Ovary (tissue), 9 donors: ENCODE data around the gene ABHD17B. TPM values are rescaled to one million over a fixed set of nuclear protein-coding genes. Genes with fewer than 3 reads are reported as not detected.

Source experiments
- DNase-seq, 5 donors: peaks; one replicate each; pipeline ENCODE4 v3.0.0-alpha.2; 2019 to 2020
- H3K27ac ChIP-seq, 2 donors: fragments of 200-600 bp; one replicate each; pipeline versions ENCODE4 v1.5.1 to v1.8.0; 2019 to 2022
- H3K27me3 ChIP-seq: fragments of 200-600 bp; one replicate; pipeline ENCODE4 v1.8.0; 2022
- H3K36me3 ChIP-seq: fragments of 200-600 bp; sonication (generic); one replicate; pipeline ENCODE4 v1.5.1; 2019
- H3K4me1 ChIP-seq: one replicate; pipeline ENCODE4 v1.8.1; 2013; ENCODE audit warnings: mild to moderate bottlenecking, moderate library complexity; ENCODE audit not compliant: insufficient read depth
- H3K4me3 ChIP-seq: fragments of 200-600 bp; sonication (generic); one replicate; pipeline ENCODE4 v1.5.1; 2017
- H3K9me3 ChIP-seq, 2 donors: fragments of 200-600 bp in 1 of 2; sonication (generic) in 1 of 2; one replicate each; pipeline versions ENCODE4 v1.5.1 to v1.8.1; 2013 to 2019; ENCODE audit warnings: mild to moderate bottlenecking in 1 of 2, moderate library complexity in 1 of 2
- EP300 ChIP-seq: sonication (generic); formaldehyde crosslinking; IDR thresholded peaks from one replicate; pipeline ENCODE4 v1.6.1; 2017; ENCODE audit warnings: antibody characterized with exemption
- POLR2A ChIP-seq: fragments of 450-650 bp; IDR thresholded peaks from one replicate; pipeline ENCODE4 v1.6.1; 2017; ENCODE audit warnings: antibody characterized with exemption, mild to moderate bottlenecking, moderate library complexity
- WGBS, 3 donors: extraction: QIAGEN DNeasy Blood & Tissue Kit in 1 of 3; methylation state at CpG; one replicate each; pipeline versions ENCODE4 v1.1.5 to v1.1.7; 2013 to 2017; 5-methylcytosine and 5-hydroxymethylcytosine counted together
- intact Hi-C, 4 donors: fragments of 100-400 bp; cut with DNase I; formaldehyde crosslinking; loops; one replicate each; pipeline versions ENCODE4 v1.11.0 to v1.15.1; 2022 to 2023
- polyA plus RNA-seq, 2 donors: library from polyadenylated mRNA; stranded (reverse); fragments of 200-250 nt in 1 of 2; fragments of 350-450 nt in 1 of 2; fragmentation: Illumina TruSeq in 1 of 2; extraction: RNeasy Lipid Tissue Mini Kit (QIAGEN cat#74804) in 1 of 2; gene quantifications; one replicate each; pipeline ENCODE4 v1.2.3, GENCODE V29; 2013 to 2014
- total RNA-seq, 7 donors: library from RNA; depleted of rRNA in 2 of 7; stranded (reverse); fragments of >200 nt in 2 of 7; fragmentation: NEBNext Ultra II Directional in 3 of 7; extraction: Animal tissue kit (Norgen Biotek cat#: 25700) in 3 of 7; gene quantifications; one replicate each; pipeline versions ENCODE4 v1.1.0 to v1.2.4, GENCODE V29; 2016 to 2023
- TF ChIP-seq, protein P1 (sequence below), 3 donors: fragments of 450-650 bp in 2 of 3; fragments of 200-600 bp in 1 of 3; IDR thresholded peaks; one replicate each; pipeline versions ENCODE4 v1.5.1 to v1.8.0; 2016 to 2022; ENCODE audit warnings: antibody characterized with exemption in 3 of 3, mild to moderate bottlenecking in 1 of 3
- donor health status: DM: no; HTN: no; CAD: no; lungs with moderate emphysema.
- donor health status: DM: no; HTN: no; CAD: no.
- donor health status: Bipolar disorder and iron deficiency.
- donor health status: DM: yes; HTN: yes; CAD: no.
- donor health status: DM: no; HTN: no; CAD: no.
- donor health status: DM: yes; HTN: yes; CAD: no.

Gene ABHD17B
- total and polyA plus RNA-seq, 9 donors = 9.8 to 17.8 (median 14.8) TPM

DNA sequence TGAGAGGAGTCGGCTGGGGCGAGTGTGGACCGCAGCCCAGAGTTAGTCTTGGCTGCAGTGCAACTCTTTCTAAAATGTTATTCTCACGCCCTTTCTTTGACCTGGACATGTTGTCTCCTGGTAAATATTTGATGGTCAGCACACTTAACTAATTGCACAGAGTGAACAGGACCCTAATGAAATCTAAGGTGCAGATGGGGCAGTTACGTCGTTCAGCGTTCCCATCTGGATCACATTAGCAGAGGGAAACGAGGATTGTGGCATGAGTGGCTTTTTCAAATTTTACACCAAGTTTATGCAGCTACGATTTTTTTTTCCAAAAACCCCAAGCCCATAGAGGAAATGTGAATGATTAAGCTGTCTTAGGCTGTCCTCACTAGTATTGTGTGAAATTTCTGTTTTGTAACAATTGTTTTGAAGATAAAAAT is 929 bp upstream of the ABHD17B start:
- peak overlapping the region in 1 of 2 donors; percentile 74 for H3K27ac ChIP-seq
- H3K4me3 ChIP-seq = peak overlapping the region; percentile 68
- no peaks in the 10 kb centered on the region for H3K36me3 ChIP-seq
- intact Hi-C loops = no loop called here
- H3K4me1 ChIP-seq = peaks cover 3% of the 10 kb centered on the region
- peak in 1 of 5 donors; percentile 57 for DNase-seq
- H3K27me3 ChIP-seq = no peaks in the 10 kb centered on the region
- WGBS, 3 donors = 0 to 1% (median 0%) methylated on average over 9 of the region's 9 CpGs
- H3K9me3 ChIP-seq = no peaks in the 10 kb centered on the region
- no peak for TF ChIP-seq EP300
- TF ChIP-seq, protein P1, sequence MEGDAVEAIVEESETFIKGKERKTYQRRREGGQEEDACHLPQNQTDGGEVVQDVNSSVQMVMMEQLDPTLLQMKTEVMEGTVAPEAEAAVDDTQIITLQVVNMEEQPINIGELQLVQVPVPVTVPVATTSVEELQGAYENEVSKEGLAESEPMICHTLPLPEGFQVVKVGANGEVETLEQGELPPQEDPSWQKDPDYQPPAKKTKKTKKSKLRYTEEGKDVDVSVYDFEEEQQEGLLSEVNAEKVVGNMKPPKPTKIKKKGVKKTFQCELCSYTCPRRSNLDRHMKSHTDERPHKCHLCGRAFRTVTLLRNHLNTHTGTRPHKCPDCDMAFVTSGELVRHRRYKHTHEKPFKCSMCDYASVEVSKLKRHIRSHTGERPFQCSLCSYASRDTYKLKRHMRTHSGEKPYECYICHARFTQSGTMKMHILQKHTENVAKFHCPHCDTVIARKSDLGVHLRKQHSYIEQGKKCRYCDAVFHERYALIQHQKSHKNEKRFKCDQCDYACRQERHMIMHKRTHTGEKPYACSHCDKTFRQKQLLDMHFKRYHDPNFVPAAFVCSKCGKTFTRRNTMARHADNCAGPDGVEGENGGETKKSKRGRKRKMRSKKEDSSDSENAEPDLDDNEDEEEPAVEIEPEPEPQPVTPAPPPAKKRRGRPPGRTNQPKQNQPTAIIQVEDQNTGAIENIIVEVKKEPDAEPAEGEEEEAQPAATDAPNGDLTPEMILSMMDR (IDR thresholded peaks at IDR 0.05) = no peak
- TF ChIP-seq POLR2A = no peak

DNA sequence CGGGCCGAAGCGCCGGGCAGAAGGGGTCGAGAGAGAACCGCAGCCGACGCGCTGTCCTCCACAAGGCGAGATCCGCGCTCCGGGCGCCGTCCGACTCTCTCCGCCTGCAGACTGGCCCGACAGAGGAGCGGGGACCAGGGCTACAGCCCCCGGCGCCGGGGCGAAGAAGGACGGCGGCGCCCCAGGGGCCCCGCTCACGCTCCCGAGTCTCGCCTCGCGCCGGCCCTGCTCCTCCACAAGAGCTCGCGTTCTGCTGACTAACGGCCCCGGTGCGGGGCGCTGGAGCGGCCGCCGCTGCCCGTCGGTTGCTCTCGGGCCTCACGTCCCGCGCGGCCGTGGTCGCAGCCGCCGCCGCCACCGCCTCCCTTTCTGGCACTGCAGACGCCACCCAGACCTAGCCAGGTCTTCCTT is 338 bp downstream of the ABHD17B start:
- peak overlapping the region; percentile 68 for H3K4me3 ChIP-seq
- DNase-seq = no peak
- H3K27ac ChIP-seq = peak overlapping the region; percentile 63 to 90
- intact Hi-C loops = no loop called here
- no peaks in the 10 kb centered on the region for H3K36me3 ChIP-seq
- 0% methylated on average over 32 to 56 of the region's 56 CpGs for WGBS, 3 donors
- TF ChIP-seq POLR2A = no peak
- TF ChIP-seq, protein P1 (IDR thresholded peaks at IDR 0.05) = no peak
- no peak for TF ChIP-seq EP300
- H3K27me3 ChIP-seq = no peaks in the 10 kb centered on the region
- H3K9me3 ChIP-seq = no peaks in the 10 kb centered on the region
- H3K4me1 ChIP-seq = peaks cover 3% of the 10 kb centered on the region

DNA sequence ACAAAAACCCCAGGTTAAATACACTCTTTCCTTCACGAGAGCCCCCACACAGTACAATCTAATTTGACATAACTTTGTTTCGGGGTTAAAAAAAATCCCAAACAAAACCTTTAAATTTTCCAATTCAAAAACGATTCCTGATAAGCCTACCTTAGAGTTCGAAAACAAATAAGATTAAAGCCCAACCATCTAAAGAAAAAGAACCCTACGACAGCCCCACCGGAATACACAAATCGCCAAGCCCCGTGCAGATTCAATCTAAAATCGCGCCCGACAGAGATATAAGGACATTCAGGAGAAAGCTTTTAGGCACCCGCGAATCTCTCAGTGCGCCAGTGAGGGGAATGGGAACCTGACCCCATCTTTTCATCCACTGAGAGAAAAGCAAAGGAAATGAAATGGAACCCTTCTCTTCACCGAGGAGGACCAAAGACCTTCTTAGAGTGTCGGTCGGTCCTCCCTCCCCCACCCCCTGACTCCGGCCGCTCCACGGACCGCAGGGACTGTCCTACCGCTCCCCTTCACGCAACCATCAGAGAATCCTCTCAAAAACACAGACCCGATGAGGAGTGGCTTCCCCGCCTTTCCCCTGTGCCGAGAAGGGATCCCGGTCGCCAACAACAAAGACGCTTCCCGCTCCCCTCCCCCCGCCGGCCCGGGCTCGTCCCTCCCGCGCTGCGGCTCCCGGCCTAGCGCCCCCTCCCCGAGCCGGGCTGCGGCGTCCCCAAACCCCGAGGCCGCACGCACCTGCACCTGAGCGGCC is 925 bp downstream of the ABHD17B start:
- WGBS, 3 donors = 0 to 1% (median 0%) methylated on average over 33 to 47 of the region's 47 CpGs
- no peaks in the 10 kb centered on the region for H3K27me3 ChIP-seq
- peak overlapping the region; percentile 68 for H3K4me3 ChIP-seq
- peaks cover 3% of the 10 kb centered on the region for H3K4me1 ChIP-seq
- DNase-seq = peak; percentile 58 to 75 (median 73)
- H3K36me3 ChIP-seq = no peaks in the 10 kb centered on the region
- TF ChIP-seq, protein P1 (IDR thresholded peaks at IDR 0.05) = no peak
- no peak for TF ChIP-seq EP300
- no peak for TF ChIP-seq POLR2A
- peak overlapping the region; percentile 63 to 90 for H3K27ac ChIP-seq
- no peaks in the 10 kb centered on the region for H3K9me3 ChIP-seq
- intact Hi-C loops = loop anchor here in 1 of 4 donors (10.0 kb wide), 1 partner anchor 85 kb away; no protein-coding TSS in a partner anchor

DNA sequence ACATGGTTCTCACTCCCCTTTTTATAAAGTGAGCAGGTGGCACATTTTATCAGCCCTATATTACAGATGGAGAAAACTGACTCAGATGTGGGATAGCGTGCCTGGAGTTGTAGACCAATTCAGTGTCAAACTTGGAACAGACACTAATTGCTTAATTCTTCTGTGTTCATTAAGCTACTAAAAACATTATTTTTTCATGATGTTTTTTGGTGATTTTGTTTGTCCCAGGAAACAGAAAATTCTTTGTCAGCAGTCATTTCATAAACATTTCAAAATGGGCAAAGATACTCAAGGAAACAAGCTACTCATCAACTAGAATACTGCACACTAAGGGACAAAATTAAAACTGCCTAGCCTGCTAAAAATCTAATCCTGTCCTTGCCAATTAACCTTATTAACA is 2.2 kb downstream of the ABHD17B start:
- no peak for TF ChIP-seq EP300
- no peak for TF ChIP-seq POLR2A
- TF ChIP-seq, protein P1 (IDR thresholded peaks at IDR 0.05) = no peak
- Histone ChIP-seq H3K4me3 (no peak overlapping the region), H3K9me3 (no peaks in the 10 kb centered on the region), H3K36me3 (no peaks in the 10 kb centered on the region), H3K27ac (no peak overlapping the region), H3K4me1 (peaks cover 3% of the 10 kb centered on the region), H3K27me3 (no peaks in the 10 kb centered on the region)
- DNase-seq = no peak
- 67 to 80% (median 79%) methylated on average over 1 of the region's 1 CpG for WGBS, 3 donors
- intact Hi-C loops = loop anchor here in 1 of 4 donors (10.0 kb wide), 1 partner anchor 84 kb away; no protein-coding TSS in a partner anchor
